NCI-H1092 treated with DMSO at 0.1 percent for 48 hours (cell line): Measurements from ENCODE around the gene NSD1.
A peak's percentile ranks its signal among the peaks of the same experiment; 100 is the strongest.
"Not testable (repeated sequence)": the region's sequence is repeated elsewhere in the genome, so short reads cannot be mapped to it uniquely, and the experiment has no call there.

ENCODE experiments used
- DNase-seq: peaks from one replicate; lab custom pipeline; 2025; lab: John Stamatoyannopoulos, UW

NSD1 gene

DNA sequence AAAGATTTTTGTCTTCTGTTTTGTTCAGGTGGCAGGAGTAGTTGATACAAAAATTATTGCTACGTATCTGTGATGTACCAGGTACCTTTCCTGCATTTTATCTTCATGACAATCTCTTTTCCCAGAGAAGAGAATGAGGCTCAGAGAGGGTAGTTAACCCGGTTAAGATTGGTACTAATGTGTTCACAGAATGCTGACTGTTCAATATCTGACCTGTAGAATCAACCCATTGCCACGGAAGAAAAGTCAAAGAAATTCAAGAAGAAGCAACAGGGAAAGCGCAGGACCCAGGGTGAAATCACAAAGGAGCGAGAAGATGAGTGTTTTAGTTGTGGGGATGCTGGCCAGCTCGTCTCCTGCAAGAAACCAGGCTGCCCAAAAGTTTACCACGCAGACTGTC is 158.2 kb downstream of the NSD1 start:
- DNase-seq, result no peak

- no peak for DNase-seq
These were observed 160.4 kb downstream of the NSD1 start for GRCh38 chr5:177293819-177294581.

- DNase-seq, result no peak
These were observed 161.1 kb downstream of the NSD1 start for GRCh38 chr5:177294632-177295031.

GRCh38 chr5:177295924-177296323 is 162.4 kb downstream of the NSD1 start:
- no peak for DNase-seq

DNA sequence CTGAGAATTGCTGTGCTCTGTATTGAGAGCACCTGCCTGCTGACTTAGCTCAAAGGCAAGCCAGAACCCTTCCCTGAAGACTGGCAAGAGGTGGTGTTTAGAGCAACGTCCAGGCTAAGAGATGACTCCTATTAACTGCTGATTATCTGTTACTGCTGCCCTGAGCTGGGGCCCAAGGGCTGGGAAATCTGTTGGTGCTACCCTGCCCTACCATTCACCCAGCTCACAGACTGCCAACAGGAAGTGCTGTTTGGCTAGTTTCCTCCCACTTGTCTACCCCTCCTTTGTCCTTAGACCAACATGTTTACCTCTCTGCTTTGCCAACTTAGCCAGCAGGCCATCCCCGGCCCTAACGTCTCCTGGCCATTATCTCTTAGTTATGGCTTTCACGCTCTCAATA is 163.0 kb downstream of the NSD1 start:
- DNase-seq, result peak; percentile 3

DNA sequence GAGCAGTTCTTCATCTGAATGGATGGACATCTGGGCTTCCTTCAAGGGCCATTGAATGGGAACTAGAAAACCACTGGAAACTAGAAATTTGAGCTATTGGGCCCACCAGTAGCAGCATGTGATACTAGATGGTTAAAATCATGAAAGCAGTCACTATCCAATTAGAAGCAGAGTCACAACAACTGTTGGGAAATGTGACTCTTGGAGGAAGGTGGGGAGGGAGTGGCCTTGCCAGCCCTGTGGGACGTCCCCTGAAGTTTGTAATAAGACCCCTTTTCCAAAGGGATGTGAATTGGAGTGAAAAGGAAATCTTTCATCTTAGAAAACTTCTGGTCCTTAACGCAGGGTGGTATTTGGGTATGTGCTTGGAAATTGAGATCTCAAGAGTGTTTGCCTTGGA is 164.3 kb downstream of the NSD1 start:
- no peak for DNase-seq

GRCh38 chr5:177299697-177300096 is 166.1 kb downstream of the NSD1 start:
- no peak for DNase-seq

- DNase-seq, result no peak
These were observed 166.8 kb downstream of the NSD1 start for GRCh38 chr5:177300236-177300880.

- DNase-seq, result no peak
These were observed 167.4 kb downstream of the NSD1 start for GRCh38 chr5:177300951-177301350.

- peak; percentile 15 for DNase-seq
These were observed 168.1 kb downstream of the NSD1 start for GRCh38 chr5:177301503-177302165.

DNA sequence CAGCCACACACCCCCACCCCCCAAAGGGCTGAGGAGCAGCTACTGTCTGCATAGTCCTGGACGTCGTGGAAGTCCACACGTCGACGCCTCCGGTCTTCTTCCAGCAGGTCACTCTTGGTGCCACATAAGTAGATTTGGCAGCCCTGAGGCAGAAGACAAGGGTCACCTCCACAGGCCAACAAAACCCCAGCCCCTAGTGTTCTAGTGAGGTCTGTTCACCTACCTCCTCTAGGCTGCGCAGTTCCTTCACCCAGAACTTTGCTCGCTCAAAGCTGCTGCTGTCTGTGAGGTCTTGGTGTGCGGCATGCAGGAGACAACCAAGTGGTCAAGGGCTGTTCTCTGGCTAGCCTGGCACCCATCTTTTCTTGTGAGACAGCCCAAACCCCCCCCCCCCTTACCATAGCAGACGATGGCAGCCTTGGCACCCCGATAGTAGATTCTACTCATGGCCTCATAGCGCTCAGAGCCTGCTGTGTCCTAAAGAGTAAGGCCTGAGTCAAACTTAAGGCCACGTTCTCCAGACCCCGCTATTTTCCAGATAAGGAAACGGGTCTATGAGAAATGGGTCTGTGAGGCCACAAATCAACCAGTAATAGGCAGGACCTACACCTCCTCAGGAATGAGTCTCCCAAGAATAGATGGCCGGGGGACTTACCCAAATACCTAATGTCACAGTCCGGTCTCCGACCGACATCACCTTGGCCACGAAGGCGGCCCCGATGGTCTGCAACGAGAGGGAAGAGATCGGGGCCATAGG is 169.0 kb downstream of the NSD1 start:
- DNase-seq, result peak; percentile 1

- DNase-seq, result peak; percentile 53
These were observed 169.8 kb downstream of the NSD1 start, which contains the start of the genes PRELID1 and RAB24 for GRCh38 chr5:177303121-177303924. PRELID1 (plus strand) TSS chr5:177303799; CDS start chr5:177303986, 187 bp downstream. RAB24 (minus strand) TSS chr5:177303719; CDS start chr5:177303288, 431 bp downstream.

DNA sequence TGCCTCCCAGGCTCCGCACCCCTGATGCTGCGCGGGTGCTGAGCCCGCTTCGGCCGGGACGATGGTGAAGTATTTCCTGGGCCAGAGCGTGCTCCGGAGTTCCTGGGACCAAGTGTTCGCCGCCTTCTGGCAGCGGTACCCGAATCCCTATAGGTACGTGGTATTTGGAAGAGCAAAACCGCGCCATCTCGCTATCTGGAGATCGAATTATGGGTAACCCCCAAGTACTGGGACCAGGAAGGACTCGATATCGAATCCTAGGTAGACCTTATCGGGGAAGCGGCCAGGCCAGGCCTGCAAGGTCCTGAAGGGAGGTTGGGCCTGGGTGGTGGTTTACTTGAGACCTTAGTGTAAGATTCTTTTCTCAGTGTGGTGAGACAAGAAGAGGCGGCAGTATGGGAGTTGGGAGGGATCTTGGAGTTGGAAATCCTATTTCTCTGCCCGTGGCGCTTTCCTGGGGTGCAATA is 170.4 kb downstream of the NSD1 start:
- peak; percentile 4 for DNase-seq

- DNase-seq, result no peak
These were observed 171.0 kb downstream of the NSD1 start for GRCh38 chr5:177304392-177305119.

GRCh38 chr5:177306103-177306640 is 172.6 kb downstream of the NSD1 start:
- DNase-seq, result not testable (repeated sequence)

GRCh38 chr5:177306674-177307543 is 173.3 kb downstream of the NSD1 start:
- no peak for DNase-seq

DNA sequence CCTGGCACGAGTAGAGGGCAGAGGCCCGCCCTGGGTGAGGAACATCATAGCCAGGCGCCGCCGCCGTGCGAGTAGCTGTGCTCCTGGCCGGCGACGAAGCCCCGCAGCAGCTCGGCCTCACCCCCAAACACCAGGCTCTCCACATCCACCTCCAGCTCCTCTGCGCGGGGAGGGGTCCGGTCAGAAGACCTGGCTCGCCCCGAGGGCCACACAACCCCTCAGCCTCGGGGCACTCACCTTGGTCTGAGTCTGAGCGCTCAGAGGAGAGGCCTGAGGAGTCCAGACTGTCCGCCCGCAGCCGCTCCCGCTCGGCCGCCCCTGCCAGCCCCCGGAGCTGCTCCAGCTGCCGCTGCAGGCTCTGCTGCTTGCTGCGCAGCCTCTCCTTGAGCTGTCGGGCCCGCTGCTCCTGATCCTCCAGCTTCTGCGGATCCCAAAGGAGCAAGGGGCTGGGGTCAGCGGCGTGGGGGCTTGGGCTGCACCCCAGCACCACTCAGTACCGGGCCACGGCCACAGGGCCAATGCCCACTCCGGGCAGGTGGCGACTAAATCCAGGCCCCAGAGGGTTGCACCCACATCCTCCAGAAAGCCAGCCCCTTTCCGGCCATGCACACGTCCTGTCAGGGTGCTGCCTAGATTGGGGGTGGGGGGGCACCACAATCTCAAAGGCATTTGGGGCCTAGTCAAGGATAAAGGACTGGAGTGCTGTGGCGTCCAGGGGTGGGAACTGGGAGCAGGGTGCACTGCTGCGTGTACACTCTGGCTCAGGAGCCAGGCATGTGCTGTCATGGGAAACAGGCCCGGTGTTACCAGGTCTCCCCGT is 174.2 kb downstream of the NSD1 start:
- DNase-seq, result no peak

DNA sequence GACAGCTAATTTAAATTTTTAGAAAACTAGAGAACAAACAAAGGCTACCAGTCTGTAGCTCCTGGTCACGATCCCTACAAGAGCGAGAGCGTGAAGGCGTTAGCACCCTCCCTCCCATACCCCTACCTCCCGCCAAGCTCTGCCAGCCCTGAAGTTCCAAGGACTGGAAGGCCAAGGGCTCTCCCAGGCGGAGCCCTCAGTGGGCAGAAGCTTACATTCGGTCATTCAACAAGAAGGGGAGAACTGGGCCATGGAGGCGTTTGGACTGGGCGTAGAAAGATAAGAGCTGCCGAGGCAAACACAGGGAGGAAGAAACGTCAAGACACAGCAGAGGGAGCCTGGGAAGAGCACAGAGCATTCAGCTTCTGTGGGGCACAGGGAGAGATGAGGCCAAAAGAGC is 175.2 kb downstream of the NSD1 start:
- no peak for DNase-seq
